Skeletal muscle tissue (tissue), 4 donors: ENCODE data around the gene DCAF10. TPM values are rescaled to one million over a fixed set of nuclear protein-coding genes. Genes with fewer than 3 reads are reported as not detected.
"Not testable (repeated sequence)": the region's sequence is repeated elsewhere in the genome, so short reads cannot be mapped to it uniquely, and the experiment has no call there.

Experiments
- H3K27ac ChIP-seq: one replicate; pipeline ENCODE4 v1.7.0; 2013; ENCODE audit warnings: mild to moderate bottlenecking, low read depth, low read length, inconsistent platforms
- H3K27me3 ChIP-seq, 3 donors: one replicate each; pipeline ENCODE4 v1.7.0; 2013; ENCODE audit warnings: low read length in 3 of 3; ENCODE audit not compliant: control insufficient read depth in 3 of 3, insufficient read depth in 3 of 3
- H3K36me3 ChIP-seq, 3 donors: one replicate each; pipeline ENCODE4 v1.7.0; 2013; ENCODE audit warnings: low read length in 3 of 3; ENCODE audit not compliant: control insufficient read depth in 3 of 3, insufficient read depth in 3 of 3
- H3K4me1 ChIP-seq, 3 donors: one replicate each; pipeline ENCODE4 v1.7.0; 2013; ENCODE audit warnings: low read length in 3 of 3, mild to moderate bottlenecking in 3 of 3; ENCODE audit not compliant: control insufficient read depth in 3 of 3, insufficient read depth in 3 of 3
- H3K4me3 ChIP-seq, 3 donors: one replicate each; pipeline ENCODE4 v1.7.0; 2013; ENCODE audit warnings: low read length in 3 of 3
- H3K9ac ChIP-seq, 3 donors: one replicate each; pipeline ENCODE4 v1.7.0; 2013; ENCODE audit warnings: low read length in 3 of 3, mild to moderate bottlenecking in 3 of 3, moderate library complexity in 2 of 3, low read depth in 1 of 3
- H3K9me3 ChIP-seq, 3 donors: one replicate each; pipeline ENCODE4 v1.7.0; 2013; ENCODE audit warnings: low read length in 3 of 3; ENCODE audit not compliant: control insufficient read depth in 3 of 3
- total RNA-seq: library from RNA; depleted of rRNA; stranded (reverse); fragments of >200 nt; gene quantifications from one replicate; pipeline ENCODE4 v1.2.3, GENCODE V29; 2014
- donor health status: Osteomylitis.

DCAF10 gene
- total RNA-seq, 1 donor from 2014 or later = 13.6 TPM

GRCh38 chr9:37790096-37790495 is 10.5 kb upstream of the DCAF10 start:
- no peak overlapping the region for H3K9ac ChIP-seq

GRCh38 chr9:37792122-37792521 is 8.5 kb upstream of the DCAF10 start:
- H3K36me3 ChIP-seq = peaks cover 0 to 3% (median 0%) of the 10 kb centered on the region in 3 donors
- no peak overlapping the region for H3K9ac ChIP-seq
- H3K27ac ChIP-seq = no peak overlapping the region
- H3K9me3 ChIP-seq = no peaks in the 10 kb centered on the region
- H3K27me3 ChIP-seq = peaks cover 0 to 7% (median 4%) of the 10 kb centered on the region in 3 donors
- H3K4me1 ChIP-seq = no peaks in the 10 kb centered on the region
- H3K4me3 ChIP-seq = no peak overlapping the region

More at GRCh38 chr9:37790096-37790495, 10.5 kb upstream of the DCAF10 start:
- H3K4me1 ChIP-seq = peaks cover 0 to 3% (median 1%) of the 10 kb centered on the region in 3 donors
- peaks cover 5 to 11% (median 6%) of the 10 kb centered on the region in 3 donors for H3K27me3 ChIP-seq
- no peak overlapping the region for H3K4me3 ChIP-seq
- peaks cover 0 to 3% (median 0%) of the 10 kb centered on the region in 3 donors for H3K36me3 ChIP-seq
- no peak overlapping the region for H3K27ac ChIP-seq
- H3K9me3 ChIP-seq = no peaks in the 10 kb centered on the region

DNA sequence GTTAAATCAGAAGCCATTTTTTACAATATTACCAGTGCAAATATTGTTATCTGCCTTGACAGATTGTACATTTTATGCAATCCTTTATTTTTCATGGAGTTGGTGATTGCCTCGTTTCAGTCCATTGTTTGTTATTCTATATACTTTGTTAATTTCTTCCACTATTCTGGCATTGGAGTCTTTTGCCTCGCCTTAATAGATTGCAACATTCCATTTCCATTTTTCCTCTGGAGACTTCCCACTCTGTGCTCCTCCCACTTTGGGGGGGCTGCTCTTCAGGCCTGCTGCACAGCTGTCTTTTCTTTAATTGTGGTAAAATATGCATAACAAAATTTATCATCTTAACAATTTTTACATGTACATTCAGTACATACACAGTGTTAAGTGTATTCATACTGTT is 4.4 kb upstream of the DCAF10 start:
- Histone ChIP-seq H3K4me3 (no peak overlapping the region), H3K9ac (no peak overlapping the region), H3K36me3 (no peaks in the 10 kb centered on the region), H3K9me3 (no peaks in the 10 kb centered on the region), H3K27ac (no peak overlapping the region), H3K4me1 (peaks cover 4 to 10% (median 6%) of the 10 kb centered on the region in 3 donors), H3K27me3 (no peaks in the 10 kb centered on the region)

- H3K9ac ChIP-seq = no peak overlapping the region
- H3K27me3 ChIP-seq = no peaks in the 10 kb centered on the region
- no peak overlapping the region for H3K4me3 ChIP-seq
- no peaks in the 10 kb centered on the region for H3K9me3 ChIP-seq
- H3K36me3 ChIP-seq = no peaks in the 10 kb centered on the region
- peaks cover 20 to 26% (median 20%) of the 10 kb centered on the region in 3 donors for H3K4me1 ChIP-seq
- H3K27ac ChIP-seq = no peak overlapping the region
These were observed 1.9 kb upstream of the DCAF10 start for GRCh38 chr9:37798677-37799076.

DNA sequence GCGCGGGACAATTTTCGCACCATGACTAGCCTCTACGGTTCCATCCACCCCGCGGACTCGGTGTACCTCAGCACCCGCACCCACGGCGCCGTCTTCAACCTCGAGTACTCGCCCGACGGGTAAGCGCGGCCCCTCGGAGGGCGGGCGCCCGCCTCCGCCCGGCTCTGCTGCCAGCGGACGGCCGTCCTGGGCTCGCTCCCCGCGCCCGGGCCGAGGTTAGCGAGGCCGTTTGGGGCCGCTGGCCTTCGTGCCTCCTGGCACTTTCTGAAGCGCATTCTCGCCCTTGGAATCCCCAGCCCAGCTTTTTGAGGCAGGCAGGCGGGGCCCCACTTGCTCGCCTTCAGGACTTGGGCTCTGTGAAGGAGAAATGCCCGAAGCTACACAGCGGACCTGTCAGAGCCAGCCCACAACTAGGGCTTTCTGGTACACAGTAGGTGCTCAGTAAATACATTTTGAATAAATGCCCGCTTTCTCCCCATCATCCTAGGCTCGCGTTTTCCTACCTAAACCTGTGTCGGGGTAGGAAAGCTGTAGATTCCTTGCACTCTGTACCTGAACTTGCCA is 772 bp downstream of the DCAF10 start:
- peak overlapping the region; percentile 99 to 100 (median 100) for H3K4me3 ChIP-seq
- peak overlapping the region; percentile 89 to 95 (median 95) for H3K9ac ChIP-seq
- H3K4me1 ChIP-seq = peaks cover 20 to 26% (median 20%) of the 10 kb centered on the region in 3 donors
- peak overlapping the region; percentile 70 for H3K27ac ChIP-seq
- no peaks in the 10 kb centered on the region for H3K36me3 ChIP-seq
- H3K9me3 ChIP-seq = no peaks in the 10 kb centered on the region
- no peaks in the 10 kb centered on the region for H3K27me3 ChIP-seq

DNA sequence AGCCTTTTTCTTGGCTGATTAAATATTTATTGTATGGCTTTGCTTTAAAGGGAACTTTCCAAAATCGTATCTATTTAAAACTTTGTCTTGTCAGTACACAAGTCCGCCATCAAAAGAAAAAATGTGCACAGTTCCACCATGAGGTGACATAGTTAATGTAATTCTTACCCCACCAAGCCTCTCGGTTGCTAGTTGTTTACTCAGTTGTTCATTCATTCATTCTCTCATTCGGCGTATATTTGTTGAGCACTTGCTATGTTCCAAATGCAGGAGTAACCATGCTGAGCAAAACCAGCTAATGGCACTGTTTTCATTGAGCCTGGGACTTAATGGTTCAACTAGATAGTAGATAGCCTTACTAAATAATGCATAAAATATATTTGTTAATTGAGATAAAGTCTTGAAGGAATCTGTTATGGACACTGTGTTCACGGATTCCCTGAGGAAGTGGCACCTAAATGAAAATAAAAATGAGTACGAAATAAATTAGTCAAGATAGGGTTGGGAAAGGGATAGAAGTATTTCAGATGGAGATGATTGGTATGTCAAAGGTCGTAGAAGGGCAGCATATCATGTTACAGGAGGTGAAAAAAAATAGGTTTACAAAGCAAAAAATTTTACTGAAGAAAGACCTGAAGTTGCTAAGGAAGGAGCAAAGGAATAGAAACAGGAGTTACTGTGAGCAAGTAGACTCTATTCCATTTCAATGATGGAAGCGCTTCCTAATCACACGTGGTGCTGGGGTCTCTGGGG is 1.5 kb downstream of the DCAF10 start:
- Histone ChIP-seq H3K9ac (peak overlapping the region; percentile 89 to 95 (median 95)), H3K4me1 (peaks cover 20 to 26% (median 20%) of the 10 kb centered on the region in 3 donors), H3K4me3 (peak overlapping the region; percentile 99 to 100 (median 100)), H3K27ac (no peak overlapping the region), H3K9me3 (no peaks in the 10 kb centered on the region), H3K27me3 (no peaks in the 10 kb centered on the region), H3K36me3 (no peaks in the 10 kb centered on the region)

- no peak overlapping the region for H3K4me3 ChIP-seq
- no peaks in the 10 kb centered on the region for H3K36me3 ChIP-seq
- H3K27ac ChIP-seq = no peak overlapping the region
- H3K27me3 ChIP-seq = no peaks in the 10 kb centered on the region
- H3K4me1 ChIP-seq = peaks cover 15 to 16% (median 15%) of the 10 kb centered on the region in 3 donors
- no peak overlapping the region for H3K9ac ChIP-seq
- no peaks in the 10 kb centered on the region for H3K9me3 ChIP-seq
These were observed 5.7 kb downstream of the DCAF10 start for GRCh38 chr9:37806271-37806670.

- not testable (repeated sequence) for H3K36me3 ChIP-seq, H3K9me3 ChIP-seq, H3K27me3 ChIP-seq, H3K4me1 ChIP-seq, H3K9ac ChIP-seq, H3K27ac ChIP-seq, H3K4me3 ChIP-seq
These were observed 9.1 kb downstream of the DCAF10 start for GRCh38 chr9:37809676-37810075.

DNA sequence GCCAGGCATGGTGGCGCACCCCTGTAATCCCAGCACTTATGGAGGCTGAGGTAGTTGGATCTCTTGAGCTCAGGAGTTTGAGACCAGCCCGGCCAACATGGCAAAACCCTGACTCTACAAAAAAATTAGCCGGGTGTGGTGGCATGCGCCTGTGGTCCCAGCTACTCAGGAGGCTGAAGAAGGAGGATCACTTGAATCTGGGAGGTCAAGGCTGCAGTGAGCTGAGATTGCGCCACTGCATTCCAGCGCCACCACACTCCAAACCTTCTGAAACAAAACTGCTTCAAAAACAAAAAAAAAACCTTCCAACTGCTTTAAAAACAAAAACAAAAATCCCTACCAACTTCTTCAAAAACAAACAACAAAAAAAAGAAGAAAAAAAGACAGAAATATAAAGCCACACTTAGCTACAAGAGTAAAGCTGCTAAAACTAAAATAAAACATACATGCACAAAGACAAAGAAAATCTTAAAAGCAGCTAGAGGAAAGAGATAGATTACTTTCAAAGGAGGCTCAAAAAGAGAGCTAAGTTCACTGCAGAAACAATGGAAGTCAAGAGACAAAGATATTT is 11.4 kb downstream of the DCAF10 start:
- Histone ChIP-seq H3K36me3 (no peaks in the 10 kb centered on the region), H3K27ac (no peak overlapping the region), H3K27me3 (no peaks in the 10 kb centered on the region), H3K9ac (no peak overlapping the region), H3K4me3 (no peak overlapping the region), H3K4me1 (no peaks in the 10 kb centered on the region), H3K9me3 (no peaks in the 10 kb centered on the region)

DNA sequence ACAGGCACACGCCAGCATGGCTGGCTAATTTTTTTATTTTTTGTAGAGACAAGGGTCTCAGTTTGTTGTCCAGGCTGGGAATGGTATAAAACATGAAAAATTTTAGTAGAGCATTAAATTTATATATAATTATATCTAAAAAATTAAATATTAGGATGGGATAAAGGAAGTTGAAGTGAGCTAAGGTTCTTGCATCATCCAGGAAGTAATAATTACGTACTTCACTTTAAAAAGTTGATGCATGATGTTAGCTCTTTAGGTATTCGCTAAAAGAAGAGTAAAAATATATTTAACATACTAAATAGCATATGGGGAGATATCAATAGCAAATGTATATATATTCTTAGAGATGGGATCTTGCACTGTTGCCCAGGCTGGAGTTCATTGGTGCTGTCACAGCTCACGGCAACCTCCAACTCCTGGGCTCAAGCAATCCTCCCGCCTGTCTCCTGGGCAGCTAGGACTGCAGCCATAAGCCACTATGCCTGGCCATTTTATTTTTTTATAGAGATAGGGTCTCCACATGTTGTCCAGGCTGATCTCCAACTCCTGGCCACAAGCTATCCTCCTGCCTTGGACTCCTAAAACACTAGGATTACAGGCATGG is 12.3 kb downstream of the DCAF10 start:
- no peak overlapping the region for H3K4me3 ChIP-seq
- no peaks in the 10 kb centered on the region for H3K27me3 ChIP-seq
- H3K36me3 ChIP-seq = no peaks in the 10 kb centered on the region
- H3K27ac ChIP-seq = no peak overlapping the region
- H3K9ac ChIP-seq = no peak overlapping the region
- H3K4me1 ChIP-seq = no peaks in the 10 kb centered on the region
- H3K9me3 ChIP-seq = no peaks in the 10 kb centered on the region
